HepG2 (cell line): ENCODE data around the gene NMRAL1. TPM values are rescaled to one million over a fixed set of nuclear protein-coding genes. Genes with fewer than 3 reads are reported as not detected.

Experiments
- ATAC-seq: fragments of 200-7000 bp; cut with Tn5 transposase; 3 replicates; pipeline ENCODE4 v1.9.1; 2020; ENCODE audit warnings: mild to moderate bottlenecking, moderate library complexity
- BruUV-seq: library from RNA; stranded (reverse); fragments of 400-500 nt; replicated peaks from 2 replicates; lab custom pipeline; 2021; lab: Mats Ljungman, UMichigan
- CTCF ChIA-PET: fragments of 300-600 bp; formaldehyde crosslinking; extraction: SDS; loops from one replicate; lab custom pipeline; 2021; ENCODE audit warnings: low total read pairs, inconsistent platforms, low intra/inter-chr PET ratio; lab: Yijun Ruan, JAX
- POLR2A ChIA-PET: fragments of 350-600 bp; sonication (Branson Sonifier 250); formaldehyde crosslinking; loops from one replicate; lab custom pipeline; 2020; ENCODE audit warnings: antibody characterized with exemption, inconsistent platforms; lab: Yijun Ruan, JAX
- DNase-seq: peaks from one replicate; pipeline ENCODE4 v3.0.0-alpha.2; 2015; ENCODE audit warnings: low spot score
- FAIRE-seq: peaks from 3 replicates; lab custom pipeline; 2011; peaks lifted over from hg19 to GRCh38; lab: Jason Lieb, UNC
- H2AFZ ChIP-seq: one replicate; pipeline ENCODE4 v1.6.1; 2011; ENCODE audit warnings: low read length, inconsistent platforms
- H3K27ac ChIP-seq: fragments of 300-600 bp; 3 replicates; pipeline ENCODE4 v1.8.0; 2011; ENCODE audit warnings: mixed run types, mild to moderate bottlenecking, mixed read lengths, low read length, inconsistent platforms; ENCODE audit not compliant: insufficient read depth; ENCODE audit errors: extremely low read length
- H3K27me3 ChIP-seq, 2 experiments: fragments of 200-600 bp in 1 of 2; 2 replicates in 1 of 2; 3 replicates in 1 of 2; pipeline versions ENCODE4 v1.6.0 to v1.8.0; 2011; ENCODE audit warnings: low read length in 2 of 2, mild to moderate bottlenecking in 2 of 2, moderate library complexity in 2 of 2, inconsistent platforms in 1 of 2; ENCODE audit not compliant: insufficient read depth in 2 of 2, control insufficient read depth in 1 of 2
- H3K36me3 ChIP-seq, 2 experiments: fragments of 200-600 bp in 1 of 2; replicated peaks in 1 of 2; 2 replicates in 1 of 2; 3 replicates in 1 of 2; pipeline versions ENCODE4 v1.5.1 to v1.8.0; 2011; ENCODE audit warnings: low read length in 2 of 2, inconsistent platforms in 1 of 2; ENCODE audit not compliant: insufficient read depth in 2 of 2, control insufficient read depth in 1 of 2
- H3K4me1 ChIP-seq: 2 replicates; pipeline ENCODE4 v1.5.1; 2012; ENCODE audit warnings: low read length, inconsistent platforms; ENCODE audit not compliant: insufficient read depth
- H3K4me2 ChIP-seq: 2 replicates; pipeline ENCODE4 v1.6.0; 2011; ENCODE audit warnings: low read depth, low read length, inconsistent platforms
- H3K4me3 ChIP-seq, 3 experiments: fragments of 200-600 bp in 1 of 3; sonication (generic), shearing (Covaris generic) in 1 of 3; replicated peaks in 1 of 3; 2 replicates each; pipeline ENCODE4 v1.5.1; 2011 to 2016; ENCODE audit warnings: low read length in 3 of 3, inconsistent platforms in 2 of 3, low read depth in 2 of 3, mild to moderate bottlenecking in 2 of 3, control low read depth in 1 of 3, mixed read lengths in 1 of 3; ENCODE audit not compliant: insufficient read depth in 1 of 3
- H3K79me2 ChIP-seq: one replicate; pipeline ENCODE4 v1.6.1; 2011; ENCODE audit warnings: low read length, inconsistent platforms; ENCODE audit not compliant: insufficient read depth
- H3K9ac ChIP-seq: 2 replicates; pipeline ENCODE4 v1.6.0; 2011; ENCODE audit warnings: mild to moderate bottlenecking, low read depth, low read length, inconsistent platforms; ENCODE audit not compliant: insufficient read depth
- H3K9me3 ChIP-seq: 2 replicates; pipeline ENCODE4 v1.5.1; 2012; ENCODE audit warnings: mild to moderate bottlenecking, low read length
- H4K20me1 ChIP-seq: 2 replicates; pipeline ENCODE4 v1.6.0; 2011; ENCODE audit warnings: inconsistent platforms, mild to moderate bottlenecking, low read length, moderate library complexity; ENCODE audit not compliant: insufficient read depth
- AGO2 ChIP-seq: fragments of 200-400 bp; formaldehyde crosslinking; optimal IDR thresholded peaks from 2 replicates; pipeline ENCODE3; 2017; ENCODE audit warnings: mild to moderate bottlenecking, low read depth, low read length, moderate library complexity
- GFI1 ChIP-seq: sonication (generic); formaldehyde crosslinking; IDR thresholded peaks from 2 replicates; pipeline ENCODE4 v1.5.0; 2020; ENCODE audit warnings: missing genetic modification reagents, mild to moderate bottlenecking, borderline replicate concordance
- HDAC2 ChIP-seq: sonication (generic); formaldehyde crosslinking; IDR thresholded peaks from 2 replicates; pipeline ENCODE4 v1.4.0; 2020; ENCODE audit warnings: missing genetic modification reagents
- HNRNPUL1 ChIP-seq: fragments of 200-400 bp; formaldehyde crosslinking; IDR thresholded peaks from 2 replicates; pipeline ENCODE4 v1.6.1; 2017; ENCODE audit warnings: low read depth, mild to moderate bottlenecking, low read length, moderate library complexity
- ISX ChIP-seq: sonication (generic); formaldehyde crosslinking; conservative IDR thresholded peaks from 2 replicates; pipeline ENCODE4 v1.5.0; 2020; ENCODE audit warnings: missing genetic modification reagents
- POLR2G ChIP-seq: fragments of 200-400 bp; formaldehyde crosslinking; IDR thresholded peaks from 2 replicates; pipeline ENCODE4 v1.6.1; 2018; ENCODE audit warnings: mild to moderate bottlenecking, low read depth, low read length, moderate library complexity
- PTBP1 ChIP-seq: fragments of 200-400 bp; formaldehyde crosslinking; IDR thresholded peaks from 2 replicates; pipeline ENCODE4 v1.6.1; 2018; ENCODE audit warnings: low read length, low read depth; ENCODE audit not compliant: poor library complexity, severe bottlenecking
- RBM22 ChIP-seq: fragments of 200-400 bp; formaldehyde crosslinking; optimal IDR thresholded peaks from 2 replicates; pipeline ENCODE3; 2017; ENCODE audit warnings: mild to moderate bottlenecking, low read length, moderate library complexity
- SP4 ChIP-seq: sonication (generic); formaldehyde crosslinking; IDR thresholded peaks from 2 replicates; pipeline ENCODE4 v1.8.1; 2023; ENCODE audit warnings: mild to moderate bottlenecking, missing genetic modification reagents
- ZNF567 ChIP-seq: sonication (generic); formaldehyde crosslinking; IDR thresholded peaks from 2 replicates; pipeline ENCODE4 v1.8.1; 2023; ENCODE audit warnings: mild to moderate bottlenecking, missing genetic modification reagents, borderline replicate concordance
- whole genome bisulfite sequencing: methylation state at CpG from one replicate; pipeline ENCODE4 v1.1.6; 2017; ENCODE audit warnings: low lambda C conversion rate; 5-methylcytosine and 5-hydroxymethylcytosine counted together
- in situ Hi-C: cut with HindIII; loops from 2 replicates; pipeline ENCODE4 v1.10.0; 2017; ENCODE audit warnings: low pct_unique_long_range_greater_than_20kb; ENCODE audit not compliant: extremely low pct_ligation_motif_present
- intact Hi-C: fragments of 100-400 bp; cut with micrococcal nuclease; formaldehyde crosslinking; loops from one replicate; pipeline ENCODE4 v1.10.0; 2022; ENCODE audit not compliant: unreplicated experiment
- polyA plus RNA-seq, 8 experiments: library from polyadenylated mRNA; depleted of rRNA in 3 of 8; stranded (reverse) in 7 of 8; unstranded in 1 of 8; fragments of >200 nt; fragmentation: Illumina TruSeq in 4 of 8; extraction: Trizol in 4 of 8; gene quantifications; 2 replicates each; pipeline versions ENCODE4 v1.2.1 to v1.2.3, GENCODE V29; 2011 to 2016; ENCODE audit warnings: low read depth in 4 of 8, missing spikeins in 1 of 8, mixed read lengths in 1 of 8; ENCODE audit not compliant: insufficient read depth in 1 of 8
- total RNA-seq, 5 experiments: library from RNA; depleted of rRNA; stranded (reverse); fragments of >200 nt; fragmentation: Illumina TruSeq; extraction: Trizol; gene quantifications; 2 replicates each; pipeline ENCODE4 v1.2.3, GENCODE V29; 2016; ENCODE audit warnings: low read depth in 1 of 5
- TF ChIP-seq, protein P1 (sequence below): sonication (generic); formaldehyde crosslinking; IDR thresholded peaks from 2 replicates; pipeline ENCODE4 v1.4.0; 2020; ENCODE audit warnings: missing genetic modification reagents, low read depth, mild to moderate bottlenecking, borderline replicate concordance
- TF ChIP-seq, protein P2 (sequence below): sonication (generic); formaldehyde crosslinking; IDR thresholded peaks from 2 replicates; pipeline ENCODE4; 2020; ENCODE audit warnings: missing genetic modification reagents, mild to moderate bottlenecking, borderline replicate concordance
- TF ChIP-seq, protein P3 (sequence below): sonication (generic); formaldehyde crosslinking; IDR thresholded peaks from 2 replicates; pipeline ENCODE4 v1.9.0; 2021; ENCODE audit warnings: missing genetic modification reagents, borderline replicate concordance
- TF ChIP-seq, protein P4 (sequence below): sonication (generic); formaldehyde crosslinking; IDR thresholded peaks from 2 replicates; pipeline ENCODE4 v1.5.1; 2020; ENCODE audit warnings: missing genetic modification reagents, mild to moderate bottlenecking, borderline replicate concordance

The NMRAL1 gene
- total and polyA plus RNA-seq, 2 of the 13 experiments (the other 11 are each of a cell fraction or from before 2014, with no cell fraction given): 30.8 to 33.1 TPM

DNA sequence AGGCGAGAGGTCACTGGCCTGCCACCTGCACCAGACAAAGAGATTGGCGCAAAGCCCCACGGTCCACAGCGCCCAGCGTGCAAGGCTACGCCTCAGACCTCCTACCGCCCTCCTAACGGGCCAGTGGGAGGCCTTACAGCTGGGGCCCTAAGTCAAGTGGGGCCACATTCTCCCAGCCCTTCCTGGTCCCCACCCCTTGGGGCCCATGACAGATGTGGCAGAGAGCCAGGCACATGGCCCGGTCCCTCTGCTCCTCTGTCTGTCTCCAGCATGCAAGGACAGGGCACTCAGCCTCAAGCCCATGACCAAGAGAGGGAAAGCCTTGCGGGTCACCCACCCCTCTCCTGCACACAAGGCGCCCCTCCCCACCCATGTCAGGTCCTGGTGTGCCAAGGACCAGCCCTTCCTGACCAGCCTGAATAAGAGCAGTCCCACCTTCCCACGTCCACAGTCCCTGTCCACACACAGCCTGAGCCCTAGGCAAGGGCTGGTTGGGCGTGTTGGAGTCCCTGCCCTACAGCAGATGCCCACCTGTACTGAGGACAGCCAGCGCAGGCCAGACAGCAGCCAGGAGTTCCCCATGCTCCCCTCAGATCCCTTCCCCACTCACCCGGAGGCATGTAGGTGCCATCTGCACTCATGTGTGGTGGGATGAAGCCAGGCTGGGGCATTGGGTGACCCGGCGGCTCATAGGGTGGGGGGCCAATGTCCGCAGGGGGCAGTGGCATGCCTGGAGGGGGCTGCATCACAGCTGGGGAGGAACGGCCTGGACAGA, 38.8 kb upstream of the NMRAL1 start:
- FAIRE-seq (no peak), DNase-seq (no peak), ATAC-seq (no peak)
- H3K36me3 ChIP-seq: peaks cover 28 to 60% of the 10 kb centered on the region in 2 experiments
- H2AFZ ChIP-seq: no peak overlapping the region
- intact Hi-C loops: no loop called here
- POLR2A ChIA-PET: no interaction called here
- no peak overlapping the region for H3K9ac ChIP-seq
- peaks cover 15% of the 10 kb centered on the region; the same call in 1 of the 2 replicates for H3K4me1 ChIP-seq
- CTCF ChIA-PET: no interaction called here
- WGBS: 96% methylated on average over 10 of the region's 19 CpGs
- H4K20me1 ChIP-seq: peaks cover 35% of the 10 kb centered on the region
- in situ Hi-C loops: loop anchor here (5.0 to 25.0 kb wide), 3 partner anchors 34 to 449 kb away; partner anchors contain the start of gene SEC14L5
- H3K4me3 ChIP-seq: no peak overlapping the region
- no peaks in the 10 kb centered on the region for H3K27me3 ChIP-seq
- no peak for TF ChIP-seq GFI1 (CRISPR knock-in tag)
- TF ChIP-seq ZNF567 (CRISPR knock-in tag): no peak
- TF ChIP-seq, protein P1, sequence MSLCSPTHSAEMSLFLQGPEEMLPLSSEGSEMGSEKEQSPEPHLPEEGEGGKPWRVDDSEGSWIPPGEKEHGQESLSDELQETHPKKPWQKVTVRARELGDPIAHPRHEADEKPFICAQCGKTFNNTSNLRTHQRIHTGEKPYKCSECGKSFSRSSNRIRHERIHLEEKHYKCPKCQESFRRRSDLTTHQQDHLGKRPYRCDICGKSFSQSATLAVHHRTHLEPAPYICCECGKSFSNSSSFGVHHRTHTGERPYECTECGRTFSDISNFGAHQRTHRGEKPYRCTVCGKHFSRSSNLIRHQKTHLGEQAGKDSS (CRISPR knock-in tag): no peak
- TF ChIP-seq AGO2: peak; percentile 80
- no peak for TF ChIP-seq PTBP1
- TF ChIP-seq HNRNPUL1: no peak
- TF ChIP-seq, protein P2, sequence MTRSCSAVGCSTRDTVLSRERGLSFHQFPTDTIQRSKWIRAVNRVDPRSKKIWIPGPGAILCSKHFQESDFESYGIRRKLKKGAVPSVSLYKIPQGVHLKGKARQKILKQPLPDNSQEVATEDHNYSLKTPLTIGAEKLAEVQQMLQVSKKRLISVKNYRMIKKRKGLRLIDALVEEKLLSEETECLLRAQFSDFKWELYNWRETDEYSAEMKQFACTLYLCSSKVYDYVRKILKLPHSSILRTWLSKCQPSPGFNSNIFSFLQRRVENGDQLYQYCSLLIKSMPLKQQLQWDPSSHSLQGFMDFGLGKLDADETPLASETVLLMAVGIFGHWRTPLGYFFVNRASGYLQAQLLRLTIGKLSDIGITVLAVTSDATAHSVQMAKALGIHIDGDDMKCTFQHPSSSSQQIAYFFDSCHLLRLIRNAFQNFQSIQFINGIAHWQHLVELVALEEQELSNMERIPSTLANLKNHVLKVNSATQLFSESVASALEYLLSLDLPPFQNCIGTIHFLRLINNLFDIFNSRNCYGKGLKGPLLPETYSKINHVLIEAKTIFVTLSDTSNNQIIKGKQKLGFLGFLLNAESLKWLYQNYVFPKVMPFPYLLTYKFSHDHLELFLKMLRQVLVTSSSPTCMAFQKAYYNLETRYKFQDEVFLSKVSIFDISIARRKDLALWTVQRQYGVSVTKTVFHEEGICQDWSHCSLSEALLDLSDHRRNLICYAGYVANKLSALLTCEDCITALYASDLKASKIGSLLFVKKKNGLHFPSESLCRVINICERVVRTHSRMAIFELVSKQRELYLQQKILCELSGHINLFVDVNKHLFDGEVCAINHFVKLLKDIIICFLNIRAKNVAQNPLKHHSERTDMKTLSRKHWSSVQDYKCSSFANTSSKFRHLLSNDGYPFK (CRISPR knock-in tag): no peak
- peak; percentile 34; the same call in 1 of the 2 replicates for TF ChIP-seq POLR2G
- TF ChIP-seq, protein P3, sequence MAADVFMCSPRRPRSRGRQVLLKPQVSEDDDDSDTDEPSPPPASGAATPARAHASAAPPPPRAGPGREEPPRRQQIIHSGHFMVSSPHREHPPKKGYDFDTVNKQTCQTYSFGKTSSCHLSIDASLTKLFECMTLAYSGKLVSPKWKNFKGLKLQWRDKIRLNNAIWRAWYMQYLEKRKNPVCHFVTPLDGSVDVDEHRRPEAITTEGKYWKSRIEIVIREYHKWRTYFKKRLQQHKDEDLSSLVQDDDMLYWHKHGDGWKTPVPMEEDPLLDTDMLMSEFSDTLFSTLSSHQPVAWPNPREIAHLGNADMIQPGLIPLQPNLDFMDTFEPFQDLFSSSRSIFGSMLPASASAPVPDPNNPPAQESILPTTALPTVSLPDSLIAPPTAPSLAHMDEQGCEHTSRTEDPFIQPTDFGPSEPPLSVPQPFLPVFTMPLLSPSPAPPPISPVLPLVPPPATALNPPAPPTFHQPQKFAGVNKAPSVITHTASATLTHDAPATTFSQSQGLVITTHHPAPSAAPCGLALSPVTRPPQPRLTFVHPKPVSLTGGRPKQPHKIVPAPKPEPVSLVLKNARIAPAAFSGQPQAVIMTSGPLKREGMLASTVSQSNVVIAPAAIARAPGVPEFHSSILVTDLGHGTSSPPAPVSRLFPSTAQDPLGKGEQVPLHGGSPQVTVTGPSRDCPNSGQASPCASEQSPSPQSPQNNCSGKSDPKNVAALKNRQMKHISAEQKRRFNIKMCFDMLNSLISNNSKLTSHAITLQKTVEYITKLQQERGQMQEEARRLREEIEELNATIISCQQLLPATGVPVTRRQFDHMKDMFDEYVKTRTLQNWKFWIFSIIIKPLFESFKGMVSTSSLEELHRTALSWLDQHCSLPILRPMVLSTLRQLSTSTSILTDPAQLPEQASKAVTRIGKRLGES (CRISPR knock-in tag): no peak
- TF ChIP-seq SP4 (CRISPR knock-in tag): no peak
- TF ChIP-seq ISX (CRISPR knock-in tag): no peak
- TF ChIP-seq, protein P4, sequence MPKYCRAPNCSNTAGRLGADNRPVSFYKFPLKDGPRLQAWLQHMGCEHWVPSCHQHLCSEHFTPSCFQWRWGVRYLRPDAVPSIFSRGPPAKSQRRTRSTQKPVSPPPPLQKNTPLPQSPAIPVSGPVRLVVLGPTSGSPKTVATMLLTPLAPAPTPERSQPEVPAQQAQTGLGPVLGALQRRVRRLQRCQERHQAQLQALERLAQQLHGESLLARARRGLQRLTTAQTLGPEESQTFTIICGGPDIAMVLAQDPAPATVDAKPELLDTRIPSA (CRISPR knock-in tag): no peak
- TF ChIP-seq RBM22: peak; percentile 42
- no peak for TF ChIP-seq HDAC2 (CRISPR knock-in tag)
- H3K79me2 ChIP-seq: peaks cover 36% of the 10 kb centered on the region
- no peak overlapping the region for H3K27ac ChIP-seq
- H3K9me3 ChIP-seq: no peaks in the 10 kb centered on the region
- no TSS peak for BruUV-seq
- no peak overlapping the region for H3K4me2 ChIP-seq
